Daoy (cell line): Measurements from ENCODE around the gene ICAM1. TPM values are rescaled to one million over a fixed set of nuclear protein-coding genes. Genes with fewer than 3 reads are reported as not detected.
A peak's percentile ranks its signal among the peaks of the same experiment; 100 is the strongest.

Experiments used
- DNase-seq: peaks from one replicate; pipeline ENCODE4 v3.0.0-alpha.2; 2015; ENCODE audit warnings: low read depth
- total RNA-seq: library from RNA; depleted of rRNA; stranded (reverse); fragments of >200 nt; shearing (Covaris generic); gene quantifications from 2 replicates; pipeline ENCODE4 v1.2.3, GENCODE V29; 2014

The ICAM1 gene
- total RNA-seq, 1 experiment from 2014 or later: 86.7 TPM

DNA sequence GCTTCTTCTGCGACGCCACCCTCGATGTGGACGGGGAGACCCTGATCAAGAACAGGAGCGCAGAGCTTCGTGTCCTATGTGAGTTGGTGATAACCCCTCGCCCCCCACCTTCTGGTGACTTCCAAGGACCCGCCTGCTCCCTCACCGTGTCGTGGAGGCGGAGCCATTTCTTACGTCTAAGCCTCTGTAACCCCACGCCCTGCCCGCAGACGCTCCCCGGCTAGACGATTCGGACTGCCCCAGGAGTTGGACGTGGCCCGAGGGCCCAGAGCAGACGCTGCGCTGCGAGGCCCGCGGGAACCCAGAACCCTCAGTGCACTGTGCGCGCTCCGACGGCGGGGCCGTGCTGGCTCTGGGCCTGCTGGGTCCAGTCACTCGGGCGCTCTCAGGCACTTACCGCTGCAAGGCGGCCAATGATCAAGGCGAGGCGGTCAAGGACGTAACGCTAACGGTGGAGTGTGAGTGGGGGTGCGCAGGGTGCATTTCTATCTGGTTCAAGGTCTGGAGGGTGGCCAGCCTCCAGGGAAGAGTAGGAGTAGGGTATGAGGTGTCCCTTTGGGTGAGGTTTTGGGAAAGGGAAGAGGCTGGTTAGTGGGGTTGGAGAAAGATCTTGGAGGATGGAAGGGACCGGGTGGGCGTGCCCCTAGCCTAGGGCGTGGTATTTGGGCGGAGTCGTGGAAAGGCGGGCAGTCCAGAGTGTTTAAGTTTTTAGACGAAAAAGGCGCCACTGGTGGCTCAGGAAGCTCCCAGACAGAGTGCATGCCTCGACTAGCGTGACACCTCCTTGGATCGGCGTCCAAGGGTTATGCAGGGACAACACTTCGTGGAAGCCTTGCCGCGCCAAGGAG is 22.1 kb downstream of the ICAM1 start:
- no peak for DNase-seq

DNA sequence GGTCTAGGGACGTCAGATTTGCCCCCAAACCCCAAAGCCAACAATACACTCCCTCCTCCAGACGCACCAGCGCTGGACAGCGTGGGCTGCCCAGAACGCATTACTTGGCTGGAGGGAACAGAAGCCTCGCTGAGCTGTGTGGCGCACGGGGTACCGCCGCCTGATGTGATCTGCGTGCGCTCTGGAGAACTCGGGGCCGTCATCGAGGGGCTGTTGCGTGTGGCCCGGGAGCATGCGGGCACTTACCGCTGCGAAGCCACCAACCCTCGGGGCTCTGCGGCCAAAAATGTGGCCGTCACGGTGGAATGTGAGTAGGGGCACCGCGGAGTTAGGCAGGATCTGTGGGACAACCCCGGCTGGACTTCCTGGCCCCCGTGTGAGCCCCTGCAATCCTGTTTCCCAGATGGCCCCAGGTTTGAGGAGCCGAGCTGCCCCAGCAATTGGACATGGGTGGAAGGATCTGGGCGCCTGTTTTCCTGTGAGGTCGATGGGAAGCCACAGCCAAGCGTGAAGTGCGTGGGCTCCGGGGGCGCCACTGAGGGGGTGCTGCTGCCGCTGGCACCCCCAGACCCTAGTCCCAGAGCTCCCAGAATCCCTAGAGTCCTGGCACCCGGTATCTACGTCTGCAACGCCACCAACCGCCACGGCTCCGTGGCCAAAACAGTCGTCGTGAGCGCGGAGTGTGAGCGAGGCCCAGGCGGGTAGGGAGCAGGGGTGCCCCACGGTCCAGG is 22.9 kb downstream of the ICAM1 start:
- no peak for DNase-seq

GRCh38 chr19:10294368-10294697 is 23.4 kb downstream of the ICAM1 start:
- no peak for DNase-seq

DNA sequence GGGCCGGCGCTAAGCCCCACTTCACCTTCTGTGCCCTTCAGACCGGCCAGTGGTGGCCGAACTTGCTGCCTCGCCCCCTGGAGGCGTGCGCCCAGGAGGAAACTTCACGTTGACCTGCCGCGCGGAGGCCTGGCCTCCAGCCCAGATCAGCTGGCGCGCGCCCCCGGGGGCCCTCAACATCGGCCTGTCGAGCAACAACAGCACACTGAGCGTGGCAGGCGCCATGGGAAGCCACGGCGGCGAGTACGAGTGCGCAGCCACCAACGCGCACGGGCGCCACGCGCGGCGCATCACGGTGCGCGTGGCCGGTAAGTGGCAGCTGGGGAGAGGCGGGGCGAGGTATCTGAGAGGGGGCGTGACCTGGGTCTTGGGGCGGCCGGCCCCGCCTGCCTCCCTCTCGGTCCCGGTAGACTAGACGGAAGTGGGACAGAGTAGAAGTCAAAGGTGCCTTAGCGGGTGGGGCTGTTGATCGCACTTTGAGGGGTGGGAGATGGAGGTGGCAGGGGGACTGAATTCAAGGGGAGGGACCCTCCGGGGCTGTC is 24.5 kb downstream of the ICAM1 start:
- DNase-seq: no peak

DNA sequence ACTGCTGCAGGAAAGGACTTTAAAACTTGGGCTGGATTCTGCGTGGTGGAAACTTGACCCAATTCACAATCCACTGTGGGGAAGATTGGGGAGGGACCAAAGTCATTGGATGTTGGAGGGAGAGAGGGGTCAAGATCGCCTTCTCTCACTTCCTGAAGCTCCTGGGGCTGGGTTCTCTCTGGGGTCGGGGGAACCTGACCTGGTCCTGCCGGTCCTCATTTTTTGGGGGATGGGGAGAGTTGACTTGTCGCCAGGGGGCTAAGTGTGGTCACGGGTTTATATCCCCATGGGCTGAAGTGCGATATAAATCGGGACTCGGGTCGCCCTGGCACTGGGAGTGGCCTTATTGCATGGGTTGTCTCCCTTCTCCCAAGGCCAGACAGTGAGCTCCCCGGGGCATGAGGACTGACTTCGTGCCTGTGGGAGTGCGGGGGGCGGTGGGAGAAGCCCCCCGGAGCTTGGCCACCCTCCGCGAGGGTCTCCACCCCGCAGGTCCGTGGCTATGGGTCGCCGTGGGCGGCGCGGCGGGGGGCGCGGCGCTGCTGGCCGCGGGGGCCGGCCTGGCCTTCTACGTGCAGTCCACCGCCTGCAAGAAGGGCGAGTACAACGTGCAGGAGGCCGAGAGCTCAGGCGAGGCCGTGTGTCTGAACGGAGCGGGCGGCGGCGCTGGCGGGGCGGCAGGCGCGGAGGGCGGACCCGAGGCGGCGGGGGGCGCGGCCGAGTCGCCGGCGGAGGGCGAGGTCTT is 25.1 kb downstream of the ICAM1 start:
- no peak for DNase-seq

GRCh38 chr19:10299545-10300458 is 28.9 kb downstream of the ICAM1 start:
- DNase-seq: no peak

DNA sequence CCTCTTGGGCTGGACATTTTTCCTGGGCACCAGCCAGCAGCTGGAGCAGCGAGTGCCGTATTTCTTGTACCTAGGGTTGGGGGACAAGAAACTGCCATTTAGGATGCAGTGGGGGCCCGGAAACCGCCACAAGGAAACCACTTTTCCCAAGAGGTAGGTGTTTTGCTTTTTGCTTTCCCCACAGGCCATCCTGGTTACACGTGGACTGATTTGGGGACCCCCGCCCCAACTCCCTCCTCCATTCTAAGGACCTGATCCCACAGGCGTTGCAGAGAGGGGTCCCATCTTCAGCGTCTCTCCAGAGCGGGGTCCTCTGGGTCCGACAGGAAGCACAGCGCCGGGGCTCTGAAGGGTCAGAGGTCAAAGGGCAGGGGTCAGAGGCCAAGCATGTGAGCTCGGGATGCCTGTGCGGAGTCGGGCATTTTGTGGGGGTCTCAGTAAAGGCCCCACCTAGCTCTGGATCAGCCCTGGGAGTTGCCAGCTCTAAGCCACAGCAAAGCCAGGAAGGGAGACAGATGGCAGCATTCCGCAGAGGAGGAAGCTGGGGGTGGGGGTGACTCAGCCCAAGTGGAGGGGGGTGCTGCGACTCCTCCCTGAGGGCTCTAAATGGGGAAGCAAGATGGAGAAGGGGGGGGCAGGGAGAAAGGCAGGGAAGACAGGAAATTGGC is 34.4 kb downstream of the ICAM1 start:
- DNase-seq: peak; percentile 77

- no peak for DNase-seq
Measured at GRCh38 chr19:10306327-10306726, 35.4 kb downstream of the ICAM1 start.

- DNase-seq: no peak
Measured at GRCh38 chr19:10309423-10309822, 38.5 kb downstream of the ICAM1 start, which contains the start of gene ZGLP1. ZGLP1 (minus strand) TSS chr19:10309815.

DNA sequence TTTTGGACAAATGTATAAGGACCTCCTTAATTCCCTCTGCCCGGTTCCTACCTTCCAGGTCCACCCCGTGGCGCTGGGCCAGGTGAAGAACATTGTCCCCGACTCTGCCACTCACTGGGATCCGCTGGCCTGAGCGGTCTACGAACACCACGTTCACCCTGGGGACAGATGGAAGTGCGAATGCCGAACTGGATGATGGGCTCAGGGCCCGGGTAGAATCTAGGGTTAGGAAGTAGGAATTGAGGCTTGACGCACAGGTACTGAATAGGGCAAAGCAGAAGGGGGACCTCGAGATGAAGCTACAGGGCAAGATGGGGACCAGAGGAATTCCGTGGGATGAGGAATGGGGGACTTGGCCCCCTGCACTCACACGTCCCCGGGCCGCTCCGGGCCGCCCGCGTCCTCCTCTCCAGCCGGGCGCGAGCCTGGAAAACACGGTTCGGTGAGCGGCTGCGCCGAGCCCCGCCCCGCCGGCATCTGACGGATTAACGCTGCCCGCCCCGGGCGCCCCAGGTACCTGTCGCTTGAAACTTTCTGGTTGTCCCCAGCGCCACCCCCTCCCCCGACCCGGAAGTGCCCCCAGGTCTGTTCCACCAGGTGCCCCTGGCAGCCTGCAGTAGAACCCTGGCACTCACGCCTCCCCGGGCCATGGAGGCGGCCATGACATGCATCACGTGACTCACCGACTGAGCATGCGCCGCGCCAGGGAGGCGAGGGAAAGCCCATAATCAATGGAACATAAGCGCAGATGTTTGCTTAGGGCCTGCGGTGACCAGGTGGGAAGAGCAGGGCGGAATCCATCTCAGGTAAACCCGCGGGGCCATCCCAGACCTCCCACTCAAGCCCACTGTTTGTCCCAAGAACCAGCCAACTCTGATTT is 44.7 kb downstream of the ICAM1 start, which contains the start of gene FDX2:
Gene FDX2 (minus strand): TSS at position 681 of the 880 bp plus-strand sequence. CDS start 19 bp downstream, at position 662.
- DNase-seq: peak; percentile 91

DNA sequence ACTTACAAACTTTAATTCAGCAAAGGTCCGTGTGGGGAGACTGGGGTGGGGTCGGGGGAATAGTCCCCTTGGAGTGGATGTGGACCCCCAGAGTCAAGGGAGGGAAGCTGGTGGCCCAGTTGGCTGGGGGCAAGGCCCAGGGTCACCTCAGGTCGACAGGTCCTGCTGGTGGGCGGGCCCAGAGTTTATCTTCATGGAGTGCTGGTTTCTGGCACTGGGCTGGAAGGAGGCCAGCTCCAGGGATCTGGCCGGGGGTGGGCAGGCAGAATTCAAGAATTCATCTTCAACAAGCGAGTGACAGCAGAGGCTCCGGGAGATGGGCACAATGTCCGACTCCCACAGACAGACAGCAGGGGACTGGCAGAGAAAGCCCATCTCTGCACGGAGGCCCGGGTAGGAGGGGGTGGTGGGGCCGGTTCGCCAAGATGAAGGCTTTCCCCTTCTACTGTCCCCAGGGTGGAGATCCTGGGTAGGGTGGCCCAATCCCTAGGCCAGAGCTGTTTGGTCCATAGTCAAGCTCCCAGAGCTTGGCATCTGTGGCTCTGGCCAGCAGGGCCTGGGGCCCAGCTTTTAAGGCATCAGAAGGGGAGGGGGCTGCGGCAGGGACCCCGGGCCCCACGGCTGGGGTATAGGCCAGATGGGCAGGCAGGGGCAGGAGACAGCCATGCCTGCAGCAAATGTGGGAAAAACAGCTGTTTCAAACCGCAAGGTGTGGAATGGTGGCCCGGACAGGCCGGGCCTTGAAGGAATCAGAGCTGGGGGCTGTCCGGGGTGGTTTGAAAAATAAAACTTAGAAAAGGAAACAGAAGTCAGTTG is 45.5 kb downstream of the ICAM1 start:
- DNase-seq: no peak

- DNase-seq: no peak
Measured at GRCh38 chr19:10317045-10317856, 46.3 kb downstream of the ICAM1 start.

GRCh38 chr19:10317857-10318462 is 47.0 kb downstream of the ICAM1 start:
- no peak for DNase-seq

DNA sequence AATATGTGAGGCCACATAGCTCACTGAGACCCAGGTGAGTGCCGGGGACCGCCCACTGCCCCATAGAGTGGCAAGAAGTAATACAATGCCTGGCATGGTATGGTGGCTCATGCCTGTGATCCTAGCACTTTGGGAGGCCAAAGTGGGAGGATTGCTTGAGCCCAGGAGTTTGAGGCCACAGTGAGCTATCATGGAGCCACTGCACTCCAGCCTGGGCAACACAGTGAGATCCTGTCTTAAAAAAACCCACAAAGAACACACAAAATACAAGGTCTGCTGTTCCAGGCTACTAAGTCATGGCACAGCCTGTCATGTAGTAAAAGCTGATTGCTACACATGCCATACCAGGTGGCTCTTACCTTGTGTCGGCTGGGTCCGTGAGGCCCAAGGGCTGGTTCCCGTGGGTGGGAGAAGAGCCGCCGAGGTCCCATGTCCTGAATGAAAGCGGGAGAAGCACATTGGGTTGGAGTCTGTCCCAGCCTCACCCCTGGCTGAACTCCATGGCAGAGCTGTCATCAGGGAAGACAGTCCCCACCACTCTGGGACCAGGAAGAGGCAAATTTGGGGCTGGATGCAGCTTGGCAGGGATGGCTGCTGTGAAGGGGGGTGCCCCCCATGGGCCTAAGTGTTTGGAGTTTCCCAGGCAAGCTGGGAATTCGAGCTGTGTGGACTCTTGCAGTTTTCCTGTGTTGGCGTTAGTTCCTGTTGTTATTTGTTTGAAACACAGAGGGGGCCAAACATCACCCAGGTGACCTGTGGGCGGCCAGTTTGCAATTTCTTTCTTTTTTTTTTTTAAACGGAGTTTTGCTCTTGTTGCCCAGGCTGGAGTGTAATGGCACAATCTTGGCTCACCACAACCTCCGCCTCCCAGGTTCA is 48.1 kb downstream of the ICAM1 start:
- no peak for DNase-seq

GRCh38 chr19:10320602-10321416 is 49.9 kb downstream of the ICAM1 start:
- no peak for DNase-seq
